ENCODE measurements around the gene FERD3L.

The FERD3L gene

DNA sequence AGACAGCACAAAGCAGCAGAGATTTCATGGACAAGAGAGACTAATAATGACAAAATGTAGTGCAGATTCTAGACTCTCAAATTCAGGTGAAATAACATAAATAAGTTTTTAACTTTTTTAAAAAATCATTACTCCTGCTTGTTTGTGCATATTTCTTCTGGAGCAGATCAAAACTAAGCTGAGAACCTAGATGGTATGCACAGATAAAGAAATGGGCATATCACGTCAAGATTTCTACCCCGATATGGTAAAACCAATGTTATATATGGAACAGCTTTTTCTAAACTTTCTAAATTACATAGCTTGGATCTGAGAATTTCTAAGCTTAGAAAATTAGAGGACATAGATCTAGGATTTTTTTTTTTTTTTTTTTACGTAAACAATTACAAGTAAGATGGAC, 46.0 kb downstream of the FERD3L start:
- no peaks in the 10 kb centered on the region for H3K36me3 ChIP-seq
- no peaks in the 10 kb centered on the region for H3K27me3 ChIP-seq (ENCODE audit: insufficient read depth, low read depth, severe bottlenecking)
- H3K27ac ChIP-seq, result no peak overlapping the region
- no peak for DNase-seq
- TF ChIP-seq, protein P1, sequence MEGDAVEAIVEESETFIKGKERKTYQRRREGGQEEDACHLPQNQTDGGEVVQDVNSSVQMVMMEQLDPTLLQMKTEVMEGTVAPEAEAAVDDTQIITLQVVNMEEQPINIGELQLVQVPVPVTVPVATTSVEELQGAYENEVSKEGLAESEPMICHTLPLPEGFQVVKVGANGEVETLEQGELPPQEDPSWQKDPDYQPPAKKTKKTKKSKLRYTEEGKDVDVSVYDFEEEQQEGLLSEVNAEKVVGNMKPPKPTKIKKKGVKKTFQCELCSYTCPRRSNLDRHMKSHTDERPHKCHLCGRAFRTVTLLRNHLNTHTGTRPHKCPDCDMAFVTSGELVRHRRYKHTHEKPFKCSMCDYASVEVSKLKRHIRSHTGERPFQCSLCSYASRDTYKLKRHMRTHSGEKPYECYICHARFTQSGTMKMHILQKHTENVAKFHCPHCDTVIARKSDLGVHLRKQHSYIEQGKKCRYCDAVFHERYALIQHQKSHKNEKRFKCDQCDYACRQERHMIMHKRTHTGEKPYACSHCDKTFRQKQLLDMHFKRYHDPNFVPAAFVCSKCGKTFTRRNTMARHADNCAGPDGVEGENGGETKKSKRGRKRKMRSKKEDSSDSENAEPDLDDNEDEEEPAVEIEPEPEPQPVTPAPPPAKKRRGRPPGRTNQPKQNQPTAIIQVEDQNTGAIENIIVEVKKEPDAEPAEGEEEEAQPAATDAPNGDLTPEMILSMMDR (IDR thresholded peaks at IDR 0.05; ENCODE audit: low read depth, low read length), result no peak
- H3K9me3 ChIP-seq (ENCODE audit: severe bottlenecking), result no peaks in the 10 kb centered on the region
- H3K4me3 ChIP-seq (ENCODE audit: low read depth, low read length), result no peak overlapping the region

DNA sequence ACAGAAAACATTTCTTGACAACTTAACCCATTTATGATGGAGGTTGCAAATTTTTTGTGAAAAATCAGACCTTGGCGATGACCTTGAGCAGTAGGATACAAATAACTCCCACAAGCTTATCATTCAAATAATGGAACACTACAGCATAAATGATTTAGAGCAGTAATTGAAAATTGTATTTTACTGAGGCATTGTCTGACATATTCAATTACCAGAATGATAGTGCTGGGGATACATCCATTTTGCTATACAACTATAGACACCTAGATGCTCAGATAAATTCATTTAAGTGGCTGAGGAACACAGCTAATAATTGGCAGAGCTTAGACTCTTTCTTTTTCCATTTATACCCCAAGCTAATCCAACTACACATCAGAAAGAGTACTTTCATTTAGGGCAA, 46.7 kb downstream of the FERD3L start:
- H3K27ac ChIP-seq, result no peak overlapping the region
- no peaks in the 10 kb centered on the region for H3K36me3 ChIP-seq
- no peak overlapping the region for H3K4me3 ChIP-seq (ENCODE audit: low read depth, low read length)
- DNase-seq, result no peak
- H3K9me3 ChIP-seq (ENCODE audit: severe bottlenecking), result no peaks in the 10 kb centered on the region
- TF ChIP-seq, protein P1 (IDR thresholded peaks at IDR 0.05; ENCODE audit: low read depth, low read length), result no peak
- H3K27me3 ChIP-seq (ENCODE audit: insufficient read depth, low read depth, severe bottlenecking), result no peaks in the 10 kb centered on the region

DNA sequence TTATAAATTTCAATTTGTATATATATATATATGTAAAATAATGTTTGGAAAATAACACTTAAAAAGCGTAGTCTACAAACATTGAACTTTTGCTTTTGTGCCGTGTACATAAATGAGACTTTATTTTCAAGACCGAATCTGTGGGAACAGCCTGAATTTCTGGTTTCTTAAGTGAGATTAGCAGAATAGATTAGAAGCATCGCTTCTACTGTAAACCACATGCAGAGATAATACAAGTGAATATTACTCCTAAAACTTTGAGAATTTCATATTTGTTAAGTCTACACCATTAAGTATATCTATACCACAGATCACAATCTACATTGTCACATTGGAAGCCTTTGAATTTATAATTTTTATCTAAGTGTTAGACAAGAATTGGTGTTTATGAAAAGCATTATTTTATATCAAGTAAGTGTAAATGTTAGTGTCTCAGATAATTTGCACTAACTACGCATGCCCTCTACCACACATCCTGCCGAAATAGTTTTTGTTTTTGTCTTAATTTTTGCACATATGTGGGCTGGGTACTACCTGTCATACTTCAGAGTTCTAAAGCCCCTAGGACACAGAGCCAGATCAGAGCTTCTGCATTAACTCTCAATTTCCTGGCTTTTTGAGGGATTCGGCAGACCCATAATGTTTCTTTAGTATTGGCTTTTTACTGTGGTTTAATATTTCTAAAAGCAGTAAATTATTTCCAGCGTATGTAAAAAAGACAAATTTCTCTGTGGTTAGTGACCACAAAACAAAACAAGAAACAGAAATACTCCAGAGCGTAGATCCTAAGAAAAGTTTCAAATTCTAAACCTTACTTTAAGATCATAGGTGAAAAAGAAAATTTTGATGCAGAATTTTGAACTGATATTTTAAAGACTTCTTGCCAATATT, 47.8 kb downstream of the FERD3L start:
- Histone ChIP-seq H3K9me3 (ENCODE audit: severe bottlenecking) (no peaks in the 10 kb centered on the region), H3K4me3 (ENCODE audit: low read depth, low read length) (no peak overlapping the region), H3K27ac (no peak overlapping the region), H3K27me3 (ENCODE audit: insufficient read depth, low read depth, severe bottlenecking) (no peaks in the 10 kb centered on the region), H3K36me3 (no peaks in the 10 kb centered on the region)
- TF ChIP-seq, protein P1 (IDR thresholded peaks at IDR 0.05; ENCODE audit: low read depth, low read length), result no peak
- DNase-seq, result no peak

DNA sequence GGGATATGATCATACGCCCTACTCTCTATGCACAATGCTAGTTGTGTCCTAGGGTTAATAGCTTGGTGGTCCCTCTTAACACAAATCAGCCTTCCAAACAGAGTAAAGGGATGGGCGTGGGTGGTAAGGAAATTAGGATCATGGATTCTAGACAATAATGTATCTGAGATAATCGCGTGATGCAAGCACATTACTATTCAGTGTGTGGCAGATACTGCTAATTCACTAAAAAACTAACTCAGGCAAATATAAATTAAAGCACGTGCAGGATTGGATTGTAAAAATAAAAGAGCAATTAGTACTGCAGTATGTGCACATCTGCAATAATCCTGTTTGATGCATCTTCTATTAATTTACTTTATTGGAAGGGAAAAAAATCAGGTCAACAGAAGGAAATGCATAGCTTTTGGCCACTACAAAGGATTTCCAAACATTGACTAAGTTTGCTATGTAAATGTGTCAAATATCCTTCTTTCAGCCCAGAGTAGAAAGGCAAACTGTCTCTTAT, 49.8 kb downstream of the FERD3L start:
- TF ChIP-seq, protein P1 (IDR thresholded peaks at IDR 0.05; ENCODE audit: low read depth, low read length), result no peak
- DNase-seq, result no peak
- Histone ChIP-seq H3K27me3 (ENCODE audit: insufficient read depth, low read depth, severe bottlenecking) (no peaks in the 10 kb centered on the region), H3K4me3 (ENCODE audit: low read depth, low read length) (no peak overlapping the region), H3K27ac (no peak overlapping the region), H3K36me3 (no peaks in the 10 kb centered on the region), H3K9me3 (ENCODE audit: severe bottlenecking) (no peaks in the 10 kb centered on the region)
